ENCODE data around the gene ZNF423.

Gene ZNF423

GRCh38 chr16:49727611-49728010 lies 128.3 kb downstream of the ZNF423 start:
- DNase-seq (ENCODE audit: low read depth in 2 of 2, low spot score in 1 of 2): no peak

GRCh38 chr16:49726155-49726554 lies 129.8 kb downstream of the ZNF423 start:
- DNase-seq (ENCODE audit: low read depth in 2 of 2, low spot score in 1 of 2): no peak

- DNase-seq (ENCODE audit: low read depth in 2 of 2, low spot score in 1 of 2): no peak
Measured at GRCh38 chr16:49725651-49726050, 130.3 kb downstream of the ZNF423 start.

- no peak for DNase-seq (ENCODE audit: low read depth in 2 of 2, low spot score in 1 of 2)
Measured at GRCh38 chr16:49724774-49725173, 131.1 kb downstream of the ZNF423 start.

DNA sequence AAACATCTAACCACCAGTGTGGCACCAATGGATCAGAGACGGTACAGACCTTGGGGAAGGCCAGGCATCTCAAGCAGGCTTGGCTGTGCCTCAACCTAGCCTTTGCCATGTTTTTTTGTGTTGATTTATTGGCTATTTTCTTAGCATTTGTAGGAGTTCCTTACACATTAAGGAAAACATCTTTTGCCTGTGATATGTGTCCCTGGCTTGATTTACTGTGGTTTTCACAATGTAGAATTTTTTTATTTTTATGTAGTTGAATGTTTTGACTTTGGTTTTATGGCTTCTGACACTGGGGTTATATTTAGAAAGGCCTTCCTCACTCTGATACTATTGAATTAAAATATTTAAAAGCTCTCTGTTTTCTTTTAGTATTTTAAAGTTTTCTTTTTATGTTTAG lies 132.6 kb downstream of the ZNF423 start:
- no peak for DNase-seq (ENCODE audit: low read depth in 2 of 2, low spot score in 1 of 2)

DNA sequence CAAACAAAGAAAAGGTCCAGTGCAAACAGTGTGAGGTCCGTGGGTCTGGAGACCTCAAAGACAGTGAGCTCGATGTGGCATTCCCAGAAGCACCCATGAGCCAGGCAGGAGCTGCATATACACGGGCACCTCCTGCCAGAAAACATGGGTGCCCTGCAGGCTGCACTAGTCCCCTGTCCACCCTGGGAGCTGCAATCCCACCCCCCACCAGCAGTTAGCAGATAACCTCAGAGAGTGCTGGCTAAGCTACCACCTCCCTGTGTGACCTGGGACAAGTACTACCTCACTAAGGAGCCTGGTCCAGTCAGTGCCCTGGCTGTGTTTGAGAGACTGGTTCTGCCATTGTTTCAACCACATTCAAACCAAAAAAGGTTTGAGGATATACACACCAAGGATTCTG lies 135.7 kb downstream of the ZNF423 start:
- no peak for DNase-seq (ENCODE audit: low read depth in 2 of 2, low spot score in 1 of 2)

DNA sequence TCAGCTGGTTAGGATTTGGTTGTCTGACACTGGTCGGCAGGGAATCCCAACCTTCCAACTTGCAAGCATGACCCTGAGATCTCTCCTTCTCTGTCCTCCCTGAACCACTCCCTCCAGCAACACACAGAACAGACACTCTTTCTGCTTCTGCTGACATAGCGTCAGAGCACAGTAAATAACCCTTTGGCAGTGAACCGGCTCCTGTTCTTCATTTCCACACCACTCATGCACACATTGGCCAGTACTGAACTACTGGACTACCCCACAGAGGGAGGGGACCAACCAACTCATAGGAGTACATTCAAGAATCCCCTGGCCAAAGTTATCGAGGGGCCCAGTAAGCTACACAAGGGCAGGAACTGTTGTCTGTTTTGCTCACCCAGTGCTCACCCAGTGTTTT lies 138.2 kb downstream of the ZNF423 start:
- DNase-seq (ENCODE audit: low read depth in 2 of 2, low spot score in 1 of 2): no peak

DNA sequence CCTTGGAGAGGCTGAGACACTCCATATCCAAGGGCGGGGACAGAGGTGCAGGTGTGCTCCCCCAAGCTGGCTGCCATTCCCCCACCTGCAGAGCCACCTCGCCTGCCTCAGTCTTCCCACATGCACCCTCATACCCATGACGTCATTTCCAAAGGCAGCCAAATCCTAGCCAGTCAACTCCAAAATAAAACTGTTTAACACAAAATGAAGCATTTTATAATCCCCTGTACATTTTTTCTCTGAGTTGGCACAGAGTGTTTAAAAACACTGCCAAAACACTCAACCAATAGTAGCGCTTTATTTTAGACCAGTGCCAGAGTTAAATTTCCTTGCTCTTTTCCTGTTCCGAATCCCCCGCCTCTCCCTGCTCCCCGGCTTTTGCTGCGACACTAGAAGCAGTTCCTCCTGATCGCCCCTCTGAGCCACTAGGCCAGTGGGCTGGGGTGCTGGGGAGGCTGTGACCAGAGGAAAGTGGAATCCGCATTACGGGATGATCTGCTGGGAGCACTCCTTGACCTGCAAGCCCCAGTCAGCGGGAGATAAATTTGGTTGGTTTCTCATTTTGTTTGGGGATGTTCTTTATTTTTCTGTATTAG lies 139.5 kb downstream of the ZNF423 start:
- no peak for DNase-seq (ENCODE audit: low read depth in 2 of 2, low spot score in 1 of 2)

GRCh38 chr16:49713770-49714169 lies 142.1 kb downstream of the ZNF423 start:
- DNase-seq (ENCODE audit: low read depth in 2 of 2, low spot score in 1 of 2): no peak

- no peak for DNase-seq (ENCODE audit: low read depth in 2 of 2, low spot score in 1 of 2)
Measured at GRCh38 chr16:49712542-49712941, 143.4 kb downstream of the ZNF423 start.

- DNase-seq (ENCODE audit: low read depth in 2 of 2, low spot score in 1 of 2): no peak
Measured at GRCh38 chr16:49712106-49712505, 143.8 kb downstream of the ZNF423 start.

GRCh38 chr16:49709057-49709456 lies 146.9 kb downstream of the ZNF423 start:
- DNase-seq (ENCODE audit: low read depth in 2 of 2, low spot score in 1 of 2): no peak

DNA sequence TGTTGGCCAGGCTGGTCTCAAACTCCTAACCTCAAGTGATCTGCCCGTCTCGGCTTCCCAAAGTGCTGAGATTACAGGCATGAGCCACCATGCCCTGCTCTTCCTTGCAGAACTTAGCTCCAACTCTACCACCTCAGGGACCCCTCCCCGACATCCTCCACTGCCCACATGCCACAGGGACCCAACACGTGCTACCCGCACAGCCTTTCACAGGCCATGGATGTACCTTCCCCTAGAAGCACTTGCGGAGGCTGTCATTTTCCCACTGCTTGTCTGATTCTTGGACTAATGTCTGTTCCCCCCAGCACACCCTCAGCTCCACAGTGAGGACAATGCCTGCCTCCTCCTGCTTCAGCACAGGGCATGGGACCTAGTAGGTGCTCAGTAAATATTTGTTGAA lies 147.4 kb downstream of the ZNF423 start:
- no peak for DNase-seq (ENCODE audit: low read depth in 2 of 2, low spot score in 1 of 2)

- DNase-seq (ENCODE audit: low read depth in 2 of 2, low spot score in 1 of 2): no peak
Measured at GRCh38 chr16:49706620-49707355, 149.1 kb downstream of the ZNF423 start.

- DNase-seq (ENCODE audit: low read depth in 2 of 2, low spot score in 1 of 2): no peak
Measured at GRCh38 chr16:49704586-49705155, 151.2 kb downstream of the ZNF423 start.

- DNase-seq (ENCODE audit: low read depth in 2 of 2, low spot score in 1 of 2): no peak
Measured at GRCh38 chr16:49703483-49703882, 152.4 kb downstream of the ZNF423 start.

- no peak for DNase-seq (ENCODE audit: low read depth in 2 of 2, low spot score in 1 of 2)
Measured at GRCh38 chr16:49701789-49702494, 154.0 kb downstream of the ZNF423 start.

GRCh38 chr16:49701065-49701685 lies 154.7 kb downstream of the ZNF423 start:
- no peak for DNase-seq (ENCODE audit: low read depth in 2 of 2, low spot score in 1 of 2)

DNA sequence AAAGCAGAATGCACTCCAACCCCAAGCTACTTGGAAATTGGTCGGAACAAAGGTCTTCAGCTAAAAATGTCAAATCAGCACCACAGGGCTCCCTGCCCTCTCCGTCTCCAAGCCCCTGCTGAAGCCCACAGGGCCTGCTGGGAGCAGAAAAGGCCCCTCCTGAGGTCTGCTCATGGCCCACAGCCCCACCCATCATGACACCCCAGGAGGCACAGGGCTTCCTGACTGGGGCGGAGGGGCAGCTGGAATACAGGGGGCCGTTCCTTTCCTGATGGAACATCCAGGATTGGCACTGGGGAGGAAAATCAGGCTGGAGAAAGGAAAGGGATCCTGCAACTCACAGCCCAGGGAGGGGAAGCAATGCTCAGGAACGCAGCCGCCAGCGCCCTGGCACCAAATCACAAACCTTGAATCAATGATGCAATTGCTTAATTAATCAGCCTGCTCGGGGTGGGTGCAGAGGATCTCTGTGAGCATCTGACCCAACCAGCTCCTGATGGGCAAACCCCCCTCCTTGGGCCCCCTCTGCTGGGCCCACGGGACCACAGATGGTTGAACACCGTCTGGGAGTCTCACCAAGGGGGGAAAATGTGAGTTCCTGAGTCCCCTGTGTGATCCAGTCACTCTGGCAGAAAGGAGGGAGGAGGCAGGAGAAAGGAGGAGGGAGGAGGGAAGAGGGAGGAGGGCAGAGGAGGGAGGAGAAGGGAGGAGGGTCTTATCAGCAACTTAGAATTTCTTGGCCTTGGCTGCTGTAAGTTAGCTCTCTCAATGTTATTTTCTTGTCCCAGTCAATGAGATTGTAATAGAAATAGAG lies 155.5 kb downstream of the ZNF423 start:
- DNase-seq (ENCODE audit: low read depth in 2 of 2, low spot score in 1 of 2): no peak

DNA sequence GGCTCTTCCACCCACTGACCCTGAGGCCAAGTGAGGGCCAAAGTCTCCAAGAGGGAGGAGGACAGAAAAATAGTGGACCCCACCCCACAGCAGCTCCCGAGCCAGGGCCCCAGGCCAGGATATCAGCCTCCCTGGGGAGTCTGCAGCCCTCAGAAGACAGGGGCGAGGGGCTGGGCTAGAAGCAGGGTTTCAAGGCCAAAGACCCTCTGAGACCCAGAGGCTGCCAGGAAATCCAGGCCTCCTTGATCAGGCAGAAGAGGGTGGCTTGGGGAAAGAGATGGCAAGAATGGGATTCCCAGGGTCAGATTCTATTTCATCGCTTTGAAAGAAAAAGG lies 156.1 kb downstream of the ZNF423 start:
- no peak for DNase-seq (ENCODE audit: low read depth in 2 of 2, low spot score in 1 of 2)
